GM19043 (cell line): ENCODE measurements around the gene RIN3.

ENCODE experiments used
- ATAC-seq: cut with Tn5 transposase; IDR thresholded peaks from one replicate; pipeline ENCODE4 v1.9.1; 2021; ENCODE audit warnings: low read depth; ENCODE audit not compliant: unreplicated experiment

RIN3 gene

DNA sequence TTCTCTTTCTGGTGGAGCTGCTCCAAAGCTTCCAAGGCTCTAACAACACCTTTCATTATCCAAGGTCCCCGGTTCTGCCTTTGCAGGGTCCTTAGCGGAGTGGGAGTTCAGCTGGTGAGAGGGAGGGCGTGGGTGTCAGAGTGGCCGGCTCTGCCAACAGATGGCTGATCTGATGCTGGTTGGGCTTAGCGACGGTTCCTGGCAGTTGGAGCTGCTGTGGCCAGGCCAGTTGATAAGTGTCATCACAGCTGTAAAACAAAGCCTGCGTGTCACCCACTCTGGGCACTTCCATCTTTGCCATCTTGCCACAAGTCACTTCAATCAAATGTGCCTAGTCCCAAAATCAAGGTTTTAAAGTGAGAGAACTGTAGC is 36.3 kb downstream of the RIN3 start:
- ATAC-seq = no peak

DNA sequence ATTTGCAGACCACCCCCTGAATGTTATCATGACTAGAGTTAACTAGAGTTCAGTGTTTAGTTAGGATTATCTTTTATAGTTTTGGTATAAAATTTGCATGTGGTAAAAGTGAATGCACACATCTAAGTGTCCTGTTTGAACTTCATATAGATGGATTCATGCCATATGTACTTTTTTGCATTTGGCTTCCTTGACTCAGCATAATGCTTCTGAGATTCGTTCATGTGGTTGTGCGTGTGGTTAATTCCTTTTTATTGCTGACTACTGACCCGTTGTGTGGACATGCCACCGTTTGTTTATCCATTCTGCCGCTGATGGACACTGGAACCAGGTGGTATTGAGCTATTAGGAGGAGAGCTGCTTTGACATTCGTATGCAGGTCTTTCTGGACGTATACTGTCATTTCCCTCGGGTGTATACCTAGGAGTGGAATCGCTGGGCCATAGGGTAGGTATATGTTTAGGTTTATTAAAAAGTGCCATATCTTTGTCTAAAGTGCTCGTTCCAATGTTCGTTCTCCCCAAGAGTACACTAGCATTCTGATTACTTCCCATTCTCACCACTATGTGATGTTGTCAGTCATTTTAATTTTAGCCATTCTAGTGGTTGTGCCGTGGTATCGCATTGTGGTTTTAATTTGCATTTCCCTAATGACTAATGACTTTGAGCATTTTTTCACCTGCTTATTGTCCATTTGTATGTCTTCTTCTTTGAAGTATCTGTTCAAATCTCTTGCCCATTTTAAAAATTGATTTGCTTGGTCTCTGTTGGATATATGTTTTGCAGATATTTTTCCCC is 37.7 kb downstream of the RIN3 start:
- ATAC-seq = peak; percentile 78

DNA sequence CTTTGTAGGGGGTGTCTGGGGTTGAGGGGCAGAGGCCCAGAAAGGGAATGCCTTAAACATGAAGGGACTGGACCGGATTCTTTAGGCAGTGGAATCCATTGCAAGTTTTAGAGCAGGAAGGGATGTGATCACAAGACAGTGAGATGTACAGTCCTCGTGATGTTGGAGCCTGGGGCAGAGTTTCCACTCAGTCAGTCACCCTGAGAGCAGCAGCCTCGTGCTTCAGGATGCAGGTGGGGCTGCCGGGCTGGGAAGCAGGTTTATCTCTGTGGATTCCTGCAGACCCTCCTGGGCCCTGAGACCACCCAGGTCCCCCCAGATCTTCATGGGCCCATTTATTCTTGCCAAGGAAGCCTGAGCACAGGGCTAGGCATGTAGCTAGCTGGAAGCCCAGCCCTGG is 38.5 kb downstream of the RIN3 start:
- ATAC-seq = no peak

DNA sequence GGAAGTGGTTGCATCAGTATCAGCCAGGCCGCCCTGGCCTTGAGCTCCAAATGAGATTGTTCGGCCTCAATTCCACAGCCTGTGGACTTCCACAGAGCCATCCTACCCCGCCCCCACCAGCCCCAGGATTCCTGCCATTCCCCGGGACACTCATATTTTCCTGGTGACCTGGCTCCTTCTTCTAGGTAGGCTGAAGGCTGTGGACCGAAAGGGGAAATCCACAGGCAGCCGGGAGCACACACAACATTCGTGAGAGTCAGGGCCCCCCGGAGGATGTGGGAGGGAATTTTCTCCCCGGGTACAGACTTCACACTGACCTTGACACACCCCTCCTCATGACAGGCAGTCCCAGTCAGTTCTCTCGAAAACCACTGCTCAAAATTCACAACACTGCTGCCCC is 39.9 kb downstream of the RIN3 start:
- ATAC-seq = no peak

DNA sequence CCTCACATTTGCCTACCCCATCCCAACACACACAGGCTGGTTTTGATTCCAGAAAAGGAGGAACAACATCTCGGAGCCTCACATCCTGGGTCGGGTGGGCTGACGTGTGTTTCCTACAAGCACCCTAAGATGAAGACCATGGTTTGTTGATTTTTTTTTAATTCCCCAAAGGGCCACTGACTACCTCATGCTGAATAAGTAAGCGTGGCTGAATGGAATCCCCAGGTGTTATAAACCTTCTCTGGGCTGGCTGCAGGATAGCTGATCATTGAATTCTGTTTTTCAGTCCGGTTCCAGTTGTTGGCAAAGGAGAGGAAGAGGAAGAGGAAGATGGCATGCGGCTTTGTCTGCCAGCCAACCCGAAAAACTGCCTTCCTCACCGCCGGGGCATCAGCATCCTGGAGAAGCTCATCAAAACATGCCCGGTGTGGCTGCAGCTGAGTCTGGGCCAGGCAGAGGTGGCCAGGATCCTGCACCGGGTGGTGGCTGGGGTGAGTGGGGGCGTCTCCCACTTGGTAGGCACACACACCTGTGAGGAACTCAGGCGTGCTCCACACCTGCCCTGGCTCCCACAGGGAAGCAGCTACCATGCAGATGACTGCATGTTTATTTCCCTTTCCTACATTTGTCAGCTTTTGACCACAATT is 42.0 kb downstream of the RIN3 start:
- no peak for ATAC-seq

DNA sequence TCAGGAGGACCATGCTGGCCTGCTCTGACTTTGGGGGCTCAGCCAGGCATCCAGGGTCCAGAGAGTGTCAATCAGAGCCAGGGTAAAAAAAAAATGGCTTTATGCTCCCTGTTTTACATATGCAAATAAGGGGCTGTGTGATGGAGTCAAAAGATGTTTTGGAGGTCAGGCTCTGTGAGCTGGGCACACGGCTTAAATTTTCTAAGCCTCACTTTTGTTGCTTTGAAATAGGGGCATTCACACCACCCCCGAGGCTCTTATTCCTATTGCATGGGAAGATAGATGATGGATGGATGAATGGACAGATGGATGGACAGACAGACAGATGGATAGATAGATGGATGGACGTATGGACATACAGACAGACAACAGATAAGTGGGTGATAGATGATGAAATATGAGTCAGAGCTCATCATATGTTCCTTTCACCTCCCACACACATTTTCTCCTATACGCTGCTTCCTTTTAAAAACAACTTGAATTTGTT is 42.7 kb downstream of the RIN3 start:
- no peak for ATAC-seq

DNA sequence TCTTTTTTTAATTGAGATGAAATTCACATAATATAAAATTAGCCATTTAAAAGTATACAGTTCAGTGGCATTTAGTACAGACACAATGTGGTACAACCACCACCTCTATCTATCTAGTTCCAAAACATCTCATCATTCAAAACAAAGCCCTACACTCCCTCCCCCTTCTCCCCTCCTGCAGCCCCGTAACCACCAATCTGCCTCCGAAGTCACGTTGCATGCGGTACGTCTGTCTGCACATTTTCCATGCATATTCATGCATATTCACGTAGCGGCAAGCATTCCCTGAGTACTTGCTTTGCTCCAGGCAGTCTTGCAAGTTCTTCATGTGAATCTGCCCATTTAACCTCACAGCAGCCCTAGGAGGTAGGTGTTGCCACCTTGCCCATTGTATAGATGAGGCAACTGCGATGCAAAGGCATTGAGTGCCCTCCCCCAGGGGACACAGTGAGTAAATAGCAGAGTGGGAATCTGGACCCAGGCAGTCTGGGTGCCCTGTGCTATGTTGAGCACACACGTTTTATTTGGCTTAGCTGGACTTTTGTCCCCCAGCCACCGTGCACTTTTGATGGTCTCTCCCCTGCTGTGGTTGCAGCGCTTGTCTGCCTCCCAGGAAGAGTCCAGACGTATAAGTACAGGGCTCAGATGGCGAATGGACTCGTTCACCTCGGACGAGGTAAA is 43.4 kb downstream of the RIN3 start:
- no peak for ATAC-seq

DNA sequence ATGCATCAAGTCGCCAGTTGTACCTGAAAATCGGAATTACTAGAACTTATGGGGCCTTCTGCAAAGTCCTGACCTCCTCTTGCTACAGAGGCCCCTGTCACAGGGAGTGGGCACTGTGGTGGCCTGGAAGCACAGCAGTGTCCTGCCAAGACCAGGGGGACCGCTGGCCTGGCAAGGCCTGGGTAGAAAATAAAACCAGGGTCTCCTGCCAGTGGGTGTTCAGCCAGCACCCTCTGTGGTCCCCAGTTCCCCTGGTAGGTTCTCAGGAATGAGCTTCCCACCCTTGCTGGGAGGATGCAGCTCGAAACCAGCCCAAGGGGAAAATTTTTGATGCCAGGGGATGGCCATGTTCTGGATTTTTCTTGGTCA is 43.9 kb downstream of the RIN3 start:
- no peak for ATAC-seq

DNA sequence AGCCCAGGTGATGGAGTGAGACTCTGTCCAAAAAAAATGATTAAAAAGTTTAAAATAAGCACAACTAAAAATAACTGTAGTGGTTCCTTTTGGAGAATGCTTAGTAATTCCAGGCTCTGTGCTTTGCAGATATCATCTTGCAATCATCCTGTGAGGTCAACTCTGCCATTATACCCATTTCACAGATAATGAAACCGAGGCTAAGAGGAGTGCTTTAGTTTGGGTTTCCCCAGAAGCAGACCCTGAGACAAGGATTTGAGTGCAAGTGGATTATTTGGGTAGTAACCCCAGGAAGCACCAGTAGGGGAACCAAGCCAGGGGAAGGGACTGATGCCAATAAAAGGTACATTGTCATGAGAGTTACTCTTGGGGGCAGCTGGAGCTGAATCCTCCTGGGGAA is 44.7 kb downstream of the RIN3 start:
- no peak for ATAC-seq

DNA sequence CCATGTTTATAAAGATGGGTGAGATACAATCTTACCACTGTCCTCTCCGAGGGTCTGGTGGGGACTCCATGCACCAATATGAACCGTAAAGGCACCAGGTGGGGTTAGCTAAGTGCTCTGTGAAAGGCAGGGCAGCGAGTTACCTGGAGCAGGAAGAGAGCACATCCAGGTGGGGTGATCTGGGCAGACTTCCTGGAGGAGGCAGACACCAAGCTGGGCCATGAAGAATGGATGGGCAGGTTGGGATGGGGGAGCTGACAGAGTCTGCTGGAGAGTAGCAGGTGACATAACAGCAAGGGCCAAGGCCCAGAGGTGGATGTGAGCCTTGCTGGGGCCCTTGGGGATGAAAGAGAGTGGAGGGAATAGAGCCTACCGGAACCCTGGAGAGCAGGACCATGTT is 45.9 kb downstream of the RIN3 start:
- ATAC-seq = no peak

DNA sequence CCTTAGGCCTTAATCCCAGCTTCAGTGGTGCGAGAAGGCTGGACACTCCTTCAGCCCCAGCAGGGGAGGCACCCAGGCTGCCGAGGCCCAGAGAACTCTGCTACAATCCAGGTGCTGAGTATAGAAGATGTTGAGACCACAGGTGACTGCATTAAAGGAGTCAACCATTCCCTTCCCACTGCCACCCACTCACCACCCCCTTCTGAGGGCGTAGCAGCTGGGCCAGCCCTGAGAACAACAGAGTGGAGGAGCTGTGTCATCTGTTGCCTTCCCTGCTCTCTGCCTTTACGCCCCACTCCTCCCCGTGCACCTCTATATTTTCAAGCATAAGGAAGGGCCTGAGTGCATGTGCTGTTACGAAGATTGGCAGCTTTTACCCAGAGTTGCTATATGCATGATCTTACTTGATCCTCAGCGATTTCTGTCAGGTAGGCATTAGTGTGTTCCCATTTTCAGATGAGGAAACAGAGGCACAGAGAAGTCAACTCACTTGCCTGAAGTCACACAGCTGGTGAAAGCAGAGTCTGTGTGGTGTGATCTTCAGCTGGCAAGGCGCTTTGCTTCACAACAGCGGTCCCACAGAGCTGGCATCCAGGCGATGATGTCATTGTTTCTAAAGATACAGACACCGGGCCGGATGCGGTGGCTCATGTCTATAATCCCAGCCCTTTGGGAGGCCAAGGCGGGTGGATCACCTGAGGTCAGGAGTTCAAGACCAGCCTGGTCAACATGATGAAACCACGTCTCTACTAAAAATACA is 46.7 kb downstream of the RIN3 start:
- no peak for ATAC-seq

DNA sequence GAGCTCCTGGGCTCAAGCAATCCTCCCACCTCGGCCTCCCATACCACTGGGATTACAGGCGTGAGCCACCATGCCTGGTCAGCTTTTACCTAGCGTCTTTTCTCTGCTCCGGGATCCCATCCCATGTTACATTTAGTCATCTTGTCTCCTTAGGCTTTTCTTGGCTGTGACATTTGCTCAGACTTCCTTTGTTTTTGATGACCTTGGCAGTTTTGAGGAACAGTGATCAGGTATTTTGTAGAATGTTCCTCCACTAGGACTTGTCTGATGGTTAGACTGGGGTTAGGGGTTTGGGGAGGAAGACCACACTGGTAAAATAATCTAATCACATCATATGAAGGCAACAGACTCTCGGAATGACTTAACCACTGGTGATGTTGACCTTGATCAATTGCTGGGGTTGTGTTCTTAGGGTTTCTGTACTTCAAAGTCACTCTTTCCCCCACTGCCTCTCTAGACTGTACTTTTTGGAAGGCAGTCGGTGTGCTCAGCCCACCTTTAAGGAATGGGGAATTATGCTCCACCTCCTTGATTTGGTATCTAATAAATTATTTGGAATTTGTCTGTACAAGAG is 48.4 kb downstream of the RIN3 start:
- no peak for ATAC-seq

DNA sequence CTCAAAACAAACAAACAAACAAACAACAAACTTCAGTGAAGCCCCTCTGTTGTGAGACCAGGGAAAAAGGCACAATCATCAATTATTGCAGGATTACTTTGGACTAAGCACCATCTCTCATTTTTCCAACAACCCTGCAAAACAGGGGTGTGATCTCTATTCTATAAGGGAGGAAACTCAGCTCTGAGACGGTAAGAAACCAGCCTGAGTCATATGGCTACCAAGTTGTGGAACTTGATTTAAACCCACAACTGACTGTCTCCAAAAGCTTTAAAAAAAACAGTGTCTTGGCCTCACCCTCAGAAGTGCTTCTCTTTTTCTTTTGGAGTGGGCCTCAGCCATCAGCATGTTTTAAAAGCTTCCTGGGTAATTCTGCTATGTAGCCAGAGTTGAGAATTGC is 49.8 kb downstream of the RIN3 start:
- ATAC-seq = peak; percentile 89

DNA sequence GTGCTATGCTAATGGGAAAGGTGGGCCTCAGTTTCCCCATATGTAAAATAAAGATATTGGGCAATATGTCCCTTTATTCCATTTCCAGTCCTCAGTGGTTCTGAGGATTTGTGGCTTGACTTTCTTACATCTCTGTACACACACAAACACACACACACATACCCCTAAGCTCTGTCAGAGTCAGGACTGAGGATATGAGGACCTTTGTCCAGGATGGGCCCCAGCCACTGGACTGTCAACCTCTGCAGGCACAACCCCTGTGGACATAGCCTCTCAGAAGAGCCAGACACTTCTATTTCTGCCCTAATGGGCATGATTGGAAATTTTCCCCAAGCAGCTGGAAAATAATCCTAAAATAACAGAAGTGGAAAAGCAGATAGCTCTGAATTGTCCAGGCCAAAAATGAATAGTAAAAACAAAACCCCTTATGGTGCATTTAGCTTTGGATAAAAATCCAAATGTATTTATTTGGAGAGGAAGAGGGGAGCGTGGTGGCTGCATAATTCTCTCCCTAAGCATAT is 50.2 kb downstream of the RIN3 start:
- no peak for ATAC-seq

DNA sequence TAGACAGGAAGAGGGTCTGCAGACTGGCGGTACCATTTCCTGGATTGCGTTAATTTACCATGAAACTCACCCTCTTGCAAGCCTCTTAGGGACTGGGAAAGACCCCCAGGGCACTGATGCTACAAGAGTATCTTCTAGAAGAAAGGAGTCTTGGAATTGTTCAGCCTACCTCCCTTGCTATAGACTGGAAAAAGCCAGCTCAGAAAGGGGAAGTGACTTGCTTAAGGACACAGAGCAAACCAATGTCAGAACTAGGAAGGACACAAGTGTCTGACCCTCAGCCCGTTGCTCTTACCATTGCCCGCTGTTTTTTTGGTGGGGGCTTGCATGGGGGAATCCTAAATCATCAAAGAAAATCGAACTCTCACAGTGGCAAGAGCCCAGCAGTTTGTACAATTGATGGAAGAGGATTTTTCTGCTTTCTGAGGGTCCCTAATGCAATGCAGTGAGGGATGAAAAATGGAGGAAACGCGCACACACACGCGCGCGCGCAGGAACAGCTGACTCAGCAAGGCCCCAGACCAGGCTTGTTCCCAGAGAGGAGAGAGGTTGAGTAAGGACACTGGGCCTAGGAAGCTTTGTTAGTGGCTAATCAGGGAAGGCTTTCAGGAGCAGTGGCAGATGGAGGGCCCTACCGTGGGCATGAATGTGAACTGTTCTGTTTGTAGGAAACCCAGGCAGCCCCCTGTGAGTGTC is 50.9 kb downstream of the RIN3 start:
- no peak for ATAC-seq

DNA sequence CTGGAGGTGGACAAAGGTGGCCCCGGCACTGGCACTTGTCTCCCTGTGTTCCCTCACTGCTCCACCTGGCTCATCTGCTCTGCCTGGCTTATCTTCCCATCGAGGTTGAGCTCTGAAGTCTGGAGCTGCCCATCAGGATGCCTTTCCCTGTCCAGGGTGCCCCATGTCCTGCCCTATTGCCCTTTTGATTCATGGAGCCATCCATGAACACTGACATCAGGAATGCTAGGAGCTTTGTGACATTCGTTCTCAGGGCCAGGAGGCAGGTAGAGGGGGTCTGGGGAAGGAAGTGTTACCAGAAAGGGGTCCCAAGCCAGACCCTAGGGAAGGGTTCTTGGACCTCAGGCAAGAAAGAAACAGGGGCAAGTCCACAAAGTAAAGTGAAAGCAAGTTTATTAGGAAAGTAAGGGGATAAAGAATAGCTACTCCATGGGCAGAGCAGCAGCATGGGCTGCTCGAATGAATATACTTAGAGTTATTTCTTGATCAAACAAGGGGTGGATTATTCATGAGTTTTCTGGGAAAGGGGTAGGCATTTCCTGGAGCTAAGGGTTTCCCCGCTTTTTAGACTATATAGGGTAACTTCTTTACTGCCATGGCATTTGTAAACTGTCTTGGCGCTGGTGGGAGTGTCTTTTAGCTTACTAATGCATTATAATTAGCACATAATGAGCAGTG is 51.6 kb downstream of the RIN3 start:
- ATAC-seq = no peak

DNA sequence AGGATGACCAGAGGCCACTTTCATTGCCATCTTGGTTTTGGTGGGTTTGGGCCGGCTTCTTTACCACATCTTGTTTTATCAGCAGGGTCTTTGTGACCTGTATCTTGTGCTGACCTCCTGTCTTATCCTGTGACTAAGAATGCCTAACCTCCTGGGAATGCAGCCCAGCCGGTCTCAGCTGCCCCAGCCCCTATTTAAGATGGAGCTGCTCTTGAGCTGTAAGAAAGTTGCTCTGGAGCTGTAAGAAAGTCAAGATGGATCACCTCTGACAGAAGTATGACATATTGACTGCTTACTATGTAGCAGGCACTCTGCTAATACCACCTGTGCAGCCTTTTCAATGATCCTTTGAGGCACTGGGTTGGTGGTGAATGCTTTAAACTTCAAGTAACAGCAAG is 52.1 kb downstream of the RIN3 start:
- ATAC-seq = no peak

DNA sequence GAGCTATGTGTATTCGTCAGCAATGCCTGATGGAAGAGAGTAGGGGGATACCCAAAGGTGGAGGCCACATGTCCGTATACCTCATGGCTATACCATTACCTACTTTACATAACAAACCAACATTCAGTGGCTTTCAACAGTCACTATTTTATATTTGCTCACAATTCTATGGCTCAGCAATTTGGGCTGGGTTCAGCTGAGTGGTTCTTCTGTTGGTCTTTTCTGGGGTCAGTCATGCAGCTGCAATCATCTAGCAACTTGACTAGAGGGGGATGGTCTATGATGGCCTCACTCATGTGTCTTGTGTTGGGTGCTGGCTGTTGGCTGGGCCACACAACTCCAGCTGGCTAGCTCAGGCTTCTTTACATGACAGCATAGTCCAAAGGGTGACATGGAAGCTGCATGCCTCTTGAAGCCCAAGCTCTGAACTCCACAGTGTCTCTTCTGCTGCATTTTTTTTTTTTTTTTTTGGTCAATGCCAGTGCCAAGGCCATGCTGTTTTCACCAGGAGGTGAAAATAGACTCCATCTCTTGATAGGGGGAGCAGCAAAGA is 53.7 kb downstream of the RIN3 start:
- ATAC-seq = no peak
